ENCODE measurements around the gene MFAP3L.

The MFAP3L gene

GRCh38 chr4:169940460-169940859 is 85.7 kb downstream of the MFAP3L start:
- no peak for DNase-seq (ENCODE audit: low spot score)

Data from SW480 (cell line).